Keratinocyte (primary cell): Measurements from ENCODE around the gene BCAS3.

ENCODE experiments used
- CTCF ChIP-seq, 3 experiments: IDR thresholded peaks in 1 of 3; conservative IDR thresholded peaks in 1 of 3; optimal IDR thresholded peaks in 1 of 3; 2 replicates in 2 of 3; 3 replicates in 1 of 3; pipeline versions ENCODE3 to v1.5.1; 2011; ENCODE audit warnings: low read length in 3 of 3, mild to moderate bottlenecking in 3 of 3, moderate library complexity in 2 of 3, control low read depth in 1 of 3, inconsistent platforms in 1 of 3; ENCODE audit not compliant: insufficient read depth in 2 of 3; ENCODE audit errors: extremely low read depth in 1 of 3
- EZH2 ChIP-seq: IDR thresholded peaks from one replicate; pipeline ENCODE4 v1.6.1; 2012; ENCODE audit warnings: inconsistent platforms, mild to moderate bottlenecking, low read length, moderate library complexity

- TF ChIP-seq CTCF (optimal IDR thresholded peaks at IDR 0.05 in 1 of 3, IDR thresholded peaks at IDR 0.05 in 1 of 3, conservative IDR thresholded peaks at IDR 0.05 in 1 of 3; ENCODE audit: extremely low read depth in 1 of 3, insufficient read depth in 2 of 3, low read length in 3 of 3) = no peak
- no peak for TF ChIP-seq EZH2
Measured at GRCh38 chr17:61400717-61401388, 723.2 kb downstream of the BCAS3 start.
